Neural progenitor cell (in vitro differentiated cells): Measurements from ENCODE around the gene ZXDC.

Experiments used
- EZH2 ChIP-seq: fragments of 200-600 bp; sonication (generic); IDR thresholded peaks from 2 replicates; pipeline ENCODE4 v1.6.1; 2017; ENCODE audit warnings: antibody characterized with exemption, mild to moderate bottlenecking, moderate library complexity
- EZH2phosphoT487 ChIP-seq: fragments of 200-600 bp; sonication (generic); IDR thresholded peaks from 2 replicates; pipeline ENCODE4 v1.6.1; 2017; ENCODE audit warnings: antibody characterized with exemption
- TF ChIP-seq, protein P1 (sequence below): fragments of 200-600 bp; sonication (generic); IDR thresholded peaks from 2 replicates; pipeline ENCODE4 v1.5.1; 2017; ENCODE audit warnings: antibody characterized with exemption, mild to moderate bottlenecking

DNA sequence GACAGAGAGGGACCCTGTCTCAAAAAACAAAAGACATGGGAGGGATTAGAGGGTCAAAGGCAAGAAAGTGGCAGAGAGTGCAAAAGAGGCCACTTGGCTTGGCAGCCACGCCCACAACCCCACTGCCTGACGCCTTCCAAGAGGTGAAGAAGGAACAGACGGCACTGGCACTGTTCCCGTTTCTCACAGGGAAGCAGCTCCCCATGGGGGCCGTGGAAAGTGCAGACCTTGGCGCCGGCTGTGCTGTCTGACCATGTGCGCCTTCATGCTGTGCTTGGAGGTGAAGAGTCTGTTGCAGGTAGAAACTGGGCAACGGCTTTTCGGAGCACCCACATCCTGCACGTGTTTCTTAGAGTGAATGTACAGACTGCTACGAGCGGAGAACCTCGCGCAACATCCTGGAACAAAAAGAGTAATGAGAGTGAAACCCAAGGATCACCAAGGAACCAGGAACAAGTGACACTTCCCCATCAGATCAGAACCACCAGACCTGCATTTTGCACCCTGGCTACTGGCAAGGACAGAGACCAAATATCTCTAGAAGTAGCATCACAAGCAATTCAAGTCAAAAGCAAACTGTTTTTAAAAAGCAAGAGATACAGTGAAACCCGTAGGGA is 9.7 kb downstream of the ZXDC start:
- TF ChIP-seq, protein P1, sequence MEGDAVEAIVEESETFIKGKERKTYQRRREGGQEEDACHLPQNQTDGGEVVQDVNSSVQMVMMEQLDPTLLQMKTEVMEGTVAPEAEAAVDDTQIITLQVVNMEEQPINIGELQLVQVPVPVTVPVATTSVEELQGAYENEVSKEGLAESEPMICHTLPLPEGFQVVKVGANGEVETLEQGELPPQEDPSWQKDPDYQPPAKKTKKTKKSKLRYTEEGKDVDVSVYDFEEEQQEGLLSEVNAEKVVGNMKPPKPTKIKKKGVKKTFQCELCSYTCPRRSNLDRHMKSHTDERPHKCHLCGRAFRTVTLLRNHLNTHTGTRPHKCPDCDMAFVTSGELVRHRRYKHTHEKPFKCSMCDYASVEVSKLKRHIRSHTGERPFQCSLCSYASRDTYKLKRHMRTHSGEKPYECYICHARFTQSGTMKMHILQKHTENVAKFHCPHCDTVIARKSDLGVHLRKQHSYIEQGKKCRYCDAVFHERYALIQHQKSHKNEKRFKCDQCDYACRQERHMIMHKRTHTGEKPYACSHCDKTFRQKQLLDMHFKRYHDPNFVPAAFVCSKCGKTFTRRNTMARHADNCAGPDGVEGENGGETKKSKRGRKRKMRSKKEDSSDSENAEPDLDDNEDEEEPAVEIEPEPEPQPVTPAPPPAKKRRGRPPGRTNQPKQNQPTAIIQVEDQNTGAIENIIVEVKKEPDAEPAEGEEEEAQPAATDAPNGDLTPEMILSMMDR, result no peak
- no peak for TF ChIP-seq EZH2
- TF ChIP-seq EZH2phosphoT487, result no peak
